PC-3 (cell line): ENCODE measurements around the gene CCL21.

ENCODE experiments used
- EZH2 ChIP-seq: fragments of 300-600 bp; sonication (generic); IDR thresholded peaks from one replicate; pipeline ENCODE4 v1.6.1; 2017; ENCODE audit warnings: antibody characterized with exemption, mild to moderate bottlenecking, low read length; ENCODE audit not compliant: unreplicated experiment
- EZH2phosphoT487 ChIP-seq: fragments of 300-600 bp; sonication (generic); IDR thresholded peaks from 2 replicates; pipeline ENCODE4 v1.6.1; 2018; ENCODE audit warnings: mild to moderate bottlenecking, antibody characterized with exemption, low read length, borderline replicate concordance
- TF ChIP-seq, protein P1 (sequence below): fragments of 300-600 bp; sonication (generic); conservative IDR thresholded peaks from 2 replicates; pipeline ENCODE4 v1.5.1; 2017; ENCODE audit warnings: antibody characterized with exemption, low read depth, mild to moderate bottlenecking, low read length

DNA sequence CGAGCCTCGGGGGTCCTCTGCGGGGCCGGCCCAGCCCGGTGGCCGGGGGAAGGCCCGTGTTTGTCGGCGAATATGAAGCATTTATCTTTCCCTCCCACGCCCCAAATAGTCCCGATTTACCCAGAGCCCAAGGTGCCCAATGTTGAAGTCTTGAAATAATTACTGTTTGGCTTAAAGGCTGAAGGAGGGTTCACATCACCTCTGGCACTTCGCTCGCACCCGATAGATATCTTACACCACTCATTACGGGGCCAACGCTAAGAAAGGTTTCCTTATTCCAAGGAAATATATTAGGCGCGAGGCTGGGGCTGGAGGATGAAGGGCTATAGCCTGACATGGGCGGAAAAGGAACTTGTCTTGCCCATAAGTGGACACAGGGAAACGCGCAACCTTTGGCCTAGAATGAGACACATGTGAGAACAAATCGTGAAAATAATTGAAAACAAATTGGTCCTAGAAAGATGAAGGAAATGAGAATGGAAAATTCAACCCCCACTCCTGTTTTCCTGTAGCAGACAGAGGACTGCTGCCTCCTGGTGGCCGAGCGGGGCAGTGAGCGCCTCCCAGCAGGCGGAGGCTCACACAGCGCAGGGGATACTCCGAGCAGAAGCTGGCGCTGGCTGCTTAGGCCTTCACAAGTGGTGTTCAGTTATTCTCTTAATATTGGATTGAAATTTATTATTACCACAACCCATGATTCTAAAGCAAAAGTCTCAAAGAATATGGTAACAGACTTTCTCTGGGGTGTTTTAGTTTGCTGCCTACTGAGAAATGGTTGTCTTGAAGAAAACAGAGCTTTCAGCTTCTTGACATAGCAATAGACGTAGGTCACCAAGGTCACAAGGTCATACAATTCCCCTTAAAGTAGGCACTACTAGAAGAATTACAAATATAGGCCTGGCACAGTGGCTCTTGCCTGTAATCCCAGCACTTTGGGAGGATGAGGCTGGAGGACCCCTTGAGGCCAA is 7.9 kb downstream of the CCL21 start:
- TF ChIP-seq, protein P1, sequence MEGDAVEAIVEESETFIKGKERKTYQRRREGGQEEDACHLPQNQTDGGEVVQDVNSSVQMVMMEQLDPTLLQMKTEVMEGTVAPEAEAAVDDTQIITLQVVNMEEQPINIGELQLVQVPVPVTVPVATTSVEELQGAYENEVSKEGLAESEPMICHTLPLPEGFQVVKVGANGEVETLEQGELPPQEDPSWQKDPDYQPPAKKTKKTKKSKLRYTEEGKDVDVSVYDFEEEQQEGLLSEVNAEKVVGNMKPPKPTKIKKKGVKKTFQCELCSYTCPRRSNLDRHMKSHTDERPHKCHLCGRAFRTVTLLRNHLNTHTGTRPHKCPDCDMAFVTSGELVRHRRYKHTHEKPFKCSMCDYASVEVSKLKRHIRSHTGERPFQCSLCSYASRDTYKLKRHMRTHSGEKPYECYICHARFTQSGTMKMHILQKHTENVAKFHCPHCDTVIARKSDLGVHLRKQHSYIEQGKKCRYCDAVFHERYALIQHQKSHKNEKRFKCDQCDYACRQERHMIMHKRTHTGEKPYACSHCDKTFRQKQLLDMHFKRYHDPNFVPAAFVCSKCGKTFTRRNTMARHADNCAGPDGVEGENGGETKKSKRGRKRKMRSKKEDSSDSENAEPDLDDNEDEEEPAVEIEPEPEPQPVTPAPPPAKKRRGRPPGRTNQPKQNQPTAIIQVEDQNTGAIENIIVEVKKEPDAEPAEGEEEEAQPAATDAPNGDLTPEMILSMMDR = peak; percentile 93
- TF ChIP-seq EZH2 (no peak), EZH2phosphoT487 (no peak)
